HG03097 (cell line): ENCODE results near the gene PLIN5.
"Not testable (repeated sequence)": the region's sequence is repeated elsewhere in the genome, so short reads cannot be mapped to it uniquely, and the experiment has no call there.

Experiments used
- ATAC-seq: cut with Tn5 transposase; IDR thresholded peaks from one replicate; pipeline ENCODE4 v1.9.1; 2021; ENCODE audit not compliant: unreplicated experiment, low FRiP score

The PLIN5 gene

DNA sequence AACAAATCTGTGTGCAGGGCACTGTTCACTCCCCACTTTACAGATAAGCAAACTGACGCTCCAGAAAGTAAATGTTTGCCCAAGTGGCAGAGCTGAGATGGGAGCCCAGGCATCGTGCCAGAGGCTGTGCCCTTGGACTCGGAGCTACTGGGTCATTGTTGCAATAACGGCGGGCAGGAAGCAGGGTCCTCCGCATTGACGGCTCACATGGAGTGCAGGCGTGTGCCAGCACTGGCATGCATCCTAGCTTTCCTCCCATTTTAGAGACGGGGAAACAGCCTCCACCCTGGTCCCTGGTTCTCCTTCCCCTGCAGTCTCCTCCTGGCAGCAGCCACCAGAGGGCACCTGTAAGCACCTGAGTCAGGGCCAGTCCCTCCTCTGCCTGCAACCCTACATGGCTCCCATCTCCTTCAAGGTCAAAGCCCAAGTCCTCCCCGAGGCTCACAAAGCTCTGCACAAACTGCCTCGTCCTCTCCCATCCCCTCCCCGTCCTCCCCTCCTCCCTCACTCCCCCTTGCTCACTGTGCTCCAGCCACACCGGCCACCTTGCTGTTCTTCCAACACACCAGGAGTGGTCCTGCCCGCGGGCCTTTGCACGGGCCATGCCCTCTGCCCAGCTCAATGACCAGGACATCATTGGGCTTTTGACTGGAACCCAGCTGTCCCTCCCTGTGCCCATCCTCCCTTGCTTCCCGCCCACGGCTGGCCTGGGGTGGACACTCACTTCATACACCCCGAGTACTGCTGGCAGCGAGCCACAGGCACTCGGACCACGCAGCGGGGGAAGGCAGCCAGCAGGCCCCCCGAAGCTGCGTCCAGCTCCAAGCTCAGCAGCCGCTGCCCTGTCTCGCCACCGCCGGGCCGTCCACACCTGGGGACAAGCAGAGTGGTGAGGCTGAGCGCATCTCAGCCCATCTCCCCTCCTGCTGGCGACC lies 12.5 kb upstream of the PLIN5 start:
- ATAC-seq = no peak

DNA sequence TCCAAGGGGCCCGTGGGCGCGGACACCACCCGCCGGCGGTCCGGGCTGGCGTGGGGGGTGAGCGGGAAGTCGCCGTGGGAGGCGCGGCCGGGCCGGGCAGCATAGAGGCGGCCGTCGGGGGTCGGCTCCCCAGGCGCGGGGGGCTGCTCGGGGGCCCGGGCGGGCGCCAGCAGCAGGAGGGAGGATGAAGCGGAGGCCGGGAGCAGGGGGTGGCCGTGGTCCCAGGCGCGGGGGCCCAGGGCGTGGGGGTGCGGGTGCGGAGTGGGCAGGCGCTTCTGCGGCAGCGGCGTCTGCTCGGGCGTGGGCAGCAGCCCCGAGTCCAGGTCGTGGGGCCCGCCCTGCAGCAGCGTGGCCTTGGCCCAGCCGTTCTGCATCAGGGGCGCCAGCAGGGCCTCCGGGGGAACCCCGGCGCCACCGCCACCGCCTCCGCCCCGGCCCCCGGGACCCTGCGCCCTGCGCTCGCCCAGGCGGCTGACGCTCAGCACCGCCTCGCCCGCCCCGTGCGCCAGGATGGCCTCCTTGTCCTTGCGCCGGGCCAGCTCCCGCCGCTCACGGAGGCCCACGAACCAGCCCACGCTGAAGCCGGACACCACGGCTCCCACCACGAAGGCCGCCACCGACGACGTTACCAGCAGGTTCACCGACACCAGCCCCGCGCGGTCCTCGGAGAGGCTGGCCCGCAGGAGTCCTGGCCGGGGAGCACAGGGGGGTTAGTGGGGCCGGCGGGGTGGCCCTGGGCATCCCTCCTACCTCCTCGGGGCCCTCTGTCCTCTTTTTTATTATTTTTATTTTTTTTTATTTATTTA lies 9.0 kb upstream of the PLIN5 start:
- no peak for ATAC-seq

DNA sequence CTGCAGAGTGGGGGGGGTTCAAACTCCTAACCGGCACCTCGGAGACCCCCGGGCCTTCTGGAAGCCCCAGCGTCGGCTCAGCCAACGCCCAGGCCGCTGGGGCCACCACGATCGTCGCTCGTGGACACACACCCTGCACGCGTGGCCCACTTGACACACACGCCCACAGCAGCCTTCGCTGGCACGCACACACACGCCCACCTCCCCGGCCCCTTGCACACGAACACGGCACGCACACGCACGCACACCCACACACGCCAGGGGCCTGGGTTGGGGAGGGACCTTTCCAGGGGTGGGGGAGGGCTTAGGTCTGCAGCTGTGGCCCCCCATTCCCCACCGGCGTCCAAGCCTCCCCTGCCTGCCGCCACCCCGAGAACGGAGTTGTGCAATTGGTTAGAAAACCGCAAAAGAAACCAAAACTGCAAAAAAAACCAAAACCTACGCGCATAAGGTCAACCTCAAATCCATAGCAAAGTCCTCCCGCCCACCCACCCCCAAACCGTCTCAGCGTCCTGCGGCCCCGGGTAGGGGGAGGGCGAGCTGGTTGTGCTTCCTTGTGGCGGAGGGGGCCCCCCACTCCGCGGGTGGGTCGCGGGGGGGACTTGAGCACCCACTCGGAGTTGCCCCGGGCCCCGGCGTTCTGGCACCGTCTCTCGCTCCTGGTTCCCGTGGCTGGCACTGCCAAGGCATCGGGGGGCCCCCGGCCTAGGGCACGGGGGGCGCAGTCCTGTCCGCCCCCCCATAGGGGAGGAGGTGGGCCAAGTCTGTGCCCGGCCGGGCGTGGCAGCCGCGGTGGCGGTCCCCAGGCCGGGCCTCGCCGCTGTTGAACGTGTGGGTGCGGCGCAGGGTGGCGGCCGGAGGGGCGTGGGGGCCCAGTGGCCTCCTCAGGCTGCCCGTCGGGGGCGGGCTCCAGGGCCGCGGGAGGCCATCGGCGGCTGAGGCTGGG lies 8.1 kb upstream of the PLIN5 start:
- no peak for ATAC-seq

DNA sequence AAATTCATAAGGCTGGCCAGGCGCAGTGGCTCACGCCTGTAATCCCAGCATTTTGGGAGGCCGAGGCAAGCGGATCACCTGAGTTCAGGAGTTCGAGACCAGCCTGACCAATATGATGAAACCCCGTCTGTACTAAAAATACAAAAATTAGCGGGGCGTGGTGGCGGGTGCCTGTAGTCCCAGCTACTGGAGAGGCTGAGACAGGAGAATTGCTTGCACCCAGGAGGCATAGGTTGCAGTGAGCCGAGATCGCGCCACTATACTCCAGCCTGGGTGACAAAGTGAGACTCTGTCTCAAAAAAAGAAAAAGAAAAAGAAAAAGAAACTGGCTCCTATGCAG lies 6.8 kb upstream of the PLIN5 start:
- ATAC-seq = not testable (repeated sequence)

DNA sequence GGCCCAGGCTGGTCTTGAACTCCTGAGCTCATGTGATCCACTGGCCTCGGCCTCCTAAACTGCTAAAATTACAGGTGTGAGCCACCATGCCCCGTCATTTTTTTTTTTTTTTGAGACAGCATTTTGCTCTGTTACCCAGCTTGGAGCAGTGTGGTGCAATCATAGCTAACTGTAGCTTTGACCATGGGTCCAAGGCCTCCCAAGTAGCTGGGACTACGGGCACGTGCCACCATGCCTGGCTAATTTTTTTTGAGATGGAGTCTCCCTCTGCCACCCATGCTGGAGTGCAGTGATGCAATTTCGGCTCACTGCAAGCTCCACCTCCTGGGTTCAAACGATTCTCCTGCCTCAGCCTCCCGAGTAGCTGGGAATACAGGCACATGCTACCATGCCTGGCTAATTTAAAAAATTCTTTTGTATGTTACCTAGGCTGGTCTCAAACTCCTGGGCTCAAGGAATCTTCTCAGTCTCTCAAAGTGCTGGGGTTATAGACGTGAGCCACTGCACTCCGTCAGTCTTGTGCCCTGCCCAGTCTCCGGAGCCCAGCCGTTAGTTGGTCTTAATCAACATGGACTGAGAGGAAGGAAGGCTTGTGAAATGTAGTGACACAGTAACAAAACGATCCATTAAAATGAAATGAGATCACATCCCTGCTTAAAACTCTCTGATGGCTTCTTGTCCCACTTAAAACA lies 6.2 kb upstream of the PLIN5 start:
- no peak for ATAC-seq

DNA sequence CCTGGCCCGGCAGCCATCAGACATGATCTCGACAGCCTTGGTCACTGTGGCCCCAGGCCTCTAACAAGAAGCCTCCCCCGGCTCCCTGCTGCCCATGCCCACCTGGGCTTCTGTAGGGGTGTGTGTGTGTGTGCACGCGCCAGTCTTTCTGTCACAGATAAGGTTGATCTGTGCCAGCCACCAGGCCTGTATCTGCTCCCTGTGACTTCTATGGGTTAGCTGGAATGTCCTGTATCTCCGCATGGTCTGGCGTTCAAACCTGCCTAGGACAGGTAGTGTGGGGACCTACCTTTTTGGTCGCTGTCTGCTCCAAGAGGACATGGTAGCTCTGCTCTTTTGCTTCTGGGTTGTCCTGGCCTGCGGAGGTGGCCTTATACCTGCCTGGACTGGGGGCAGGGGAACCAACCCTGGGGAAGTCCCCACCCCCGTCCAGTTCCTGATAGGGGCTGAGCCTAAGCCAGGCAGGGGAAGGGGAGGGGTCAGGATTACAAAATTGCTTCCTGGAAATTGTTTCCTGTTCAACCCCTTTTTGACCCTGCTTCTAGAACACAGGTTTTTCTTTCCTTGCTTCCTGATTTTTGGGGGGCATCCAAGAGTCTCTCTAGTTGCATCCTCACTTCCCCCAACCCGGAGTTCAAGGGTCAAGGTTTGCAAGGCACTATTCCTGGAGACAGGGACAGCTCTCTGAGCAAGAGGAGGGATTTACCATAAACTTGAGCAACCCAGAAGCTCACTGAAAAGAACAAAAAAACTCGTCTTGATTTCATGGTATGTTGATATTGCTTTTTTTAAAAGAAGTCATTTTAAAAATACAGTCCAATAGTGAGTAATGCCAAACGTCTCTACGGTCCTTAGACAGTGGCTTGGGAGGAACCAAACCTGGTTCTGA lies 4.9 kb upstream of the PLIN5 start, which contains the start of gene LRG1:
Gene LRG1, minus strand, starts transcription at position 344 of the 889 bp plus-strand sequence. Its CDS starts 23 bp downstream, at position 321.
- ATAC-seq = no peak

DNA sequence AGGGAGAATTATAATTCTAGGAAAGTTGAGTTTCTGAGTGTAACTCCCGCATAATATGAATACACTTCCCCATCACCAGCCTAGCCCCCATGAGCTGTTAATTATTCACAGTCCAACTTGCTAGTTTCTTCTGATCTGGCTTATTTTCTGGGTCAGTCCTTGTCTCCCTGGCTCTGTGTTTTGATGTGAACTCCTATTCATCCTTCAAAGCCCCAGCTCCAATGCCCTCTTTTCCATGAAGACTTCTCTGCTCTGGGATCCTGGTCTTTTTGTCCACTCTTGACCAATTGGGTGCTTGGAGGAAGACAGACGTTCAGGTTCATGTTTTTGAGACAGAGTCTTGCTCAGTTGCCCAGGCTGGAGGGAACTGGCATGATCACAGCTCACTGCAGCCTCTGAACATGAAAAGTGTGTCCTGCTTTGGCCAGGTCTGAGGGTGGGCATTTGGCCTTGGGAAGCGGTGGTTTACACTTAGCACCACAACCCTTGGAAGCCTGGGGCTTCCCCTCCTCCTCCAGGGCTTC lies 4.2 kb upstream of the PLIN5 start:
- ATAC-seq = no peak

DNA sequence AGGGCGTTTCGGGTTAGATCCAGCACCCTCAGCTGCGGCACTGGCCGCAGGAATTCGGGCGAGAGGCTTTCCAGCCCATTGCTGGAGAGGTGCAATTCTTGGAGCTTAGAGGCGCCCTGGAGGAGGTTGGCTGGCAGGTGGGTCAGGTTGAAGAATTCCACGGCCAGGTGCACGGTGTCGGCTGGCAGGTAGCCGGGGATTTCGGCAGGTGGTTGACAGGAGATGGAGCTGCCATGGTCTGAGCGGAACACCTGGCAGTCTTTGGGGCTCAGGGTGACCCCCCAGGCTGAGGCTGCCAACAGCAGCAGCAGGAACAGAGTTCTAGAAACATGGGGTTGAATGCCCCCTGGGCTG lies 3.6 kb upstream of the PLIN5 start:
- no peak for ATAC-seq

DNA sequence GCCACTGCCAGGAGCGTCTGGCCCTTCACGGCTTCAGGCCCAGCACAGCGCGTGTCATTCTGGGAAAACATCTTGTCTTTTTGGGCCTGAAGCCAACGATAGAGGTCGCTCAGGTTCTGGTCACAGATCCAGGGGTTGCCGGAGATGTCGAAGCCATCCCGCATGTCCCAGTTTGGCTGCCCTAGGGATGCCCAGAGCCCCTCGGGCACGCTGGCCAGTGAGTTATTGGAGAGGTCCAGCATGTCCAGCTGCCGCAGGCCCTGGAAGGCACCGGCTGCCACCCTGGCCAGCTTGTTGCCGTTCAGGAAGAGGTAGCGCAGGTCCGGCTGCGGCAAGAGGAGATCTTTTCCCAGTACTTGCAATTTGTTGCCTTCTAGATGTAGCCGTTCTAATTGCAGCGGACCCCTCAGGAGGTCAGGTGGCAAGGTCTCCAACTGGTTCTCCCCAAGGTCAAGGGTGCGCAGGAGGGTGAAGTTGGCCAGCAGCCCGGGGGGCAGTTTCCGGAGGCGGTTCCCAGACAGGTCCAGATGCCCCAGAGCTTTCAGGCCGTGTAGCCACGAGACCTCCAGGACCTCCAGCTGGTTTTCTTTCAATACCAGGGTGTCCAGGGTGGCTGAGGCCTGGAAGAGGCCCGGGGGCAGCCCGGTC lies 3.1 kb upstream of the PLIN5 start:
- no peak for ATAC-seq

DNA sequence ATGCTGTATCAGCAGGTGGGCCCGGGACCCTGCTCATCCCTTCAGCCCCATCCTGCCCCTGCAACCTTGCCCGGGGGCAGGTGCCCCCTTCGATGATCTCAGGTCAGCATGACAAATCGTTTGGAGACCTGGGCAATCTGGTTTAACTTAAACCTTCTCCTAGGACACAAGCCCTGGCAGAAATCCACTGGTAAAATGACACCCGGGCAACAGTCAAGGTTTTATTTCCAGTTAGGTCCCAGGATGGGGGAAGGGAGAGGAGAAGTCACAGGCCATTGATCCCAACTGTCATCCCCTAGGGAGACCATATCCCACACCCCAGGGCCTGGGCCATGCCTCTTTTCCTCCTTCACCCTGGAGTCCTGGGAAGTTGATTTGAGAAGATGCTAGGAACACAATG lies 1.8 kb upstream of the PLIN5 start:
- no peak for ATAC-seq

DNA sequence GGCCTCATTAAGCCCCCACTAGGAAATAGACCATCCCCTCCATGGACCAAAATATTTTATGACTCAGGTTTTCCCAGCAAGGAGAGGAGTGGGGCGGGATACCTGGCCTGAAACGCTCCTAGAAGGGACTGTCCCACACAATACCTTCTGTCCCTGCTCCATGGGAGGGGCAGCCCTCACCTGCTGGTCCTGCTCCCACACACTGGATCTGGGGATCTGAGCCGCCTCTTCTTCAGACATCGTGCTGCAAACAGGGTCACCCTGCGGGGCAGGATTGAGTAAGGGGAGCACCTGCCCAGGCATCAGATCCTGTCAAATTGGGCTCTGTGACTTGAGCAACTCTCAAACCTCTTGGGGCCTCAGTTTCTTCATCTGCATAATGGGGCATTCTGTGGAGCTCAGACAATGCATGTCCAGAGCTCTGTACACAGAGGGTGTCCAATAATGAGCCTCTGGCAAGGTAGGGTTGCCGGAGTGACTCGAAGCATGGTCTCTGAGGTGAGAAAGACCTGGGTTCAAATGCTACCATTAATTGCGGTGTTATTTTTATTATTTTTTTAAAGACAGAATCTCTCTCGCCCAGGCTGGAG lies 1.1 kb downstream of the PLIN5 start:
- no peak for ATAC-seq

DNA sequence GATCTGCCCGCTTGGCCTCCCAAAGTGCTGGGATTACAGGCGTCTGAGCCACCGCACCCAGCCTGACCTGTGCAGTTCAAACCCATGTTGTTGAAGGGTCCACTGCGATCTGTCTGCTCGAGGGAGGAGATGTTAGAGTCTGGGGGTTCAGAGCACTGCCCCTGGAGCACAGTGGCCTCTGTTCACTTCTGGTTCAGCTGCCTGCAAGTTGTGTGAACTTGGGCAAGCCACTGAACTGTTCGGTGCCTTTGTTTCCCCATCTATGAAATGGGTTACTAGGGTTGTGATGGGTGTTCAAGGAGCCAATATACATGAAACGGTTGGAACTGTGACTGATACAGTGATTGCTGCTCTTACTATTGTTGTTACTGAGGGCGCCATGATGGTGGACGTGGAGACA lies 1.7 kb downstream of the PLIN5 start:
- no peak for ATAC-seq

DNA sequence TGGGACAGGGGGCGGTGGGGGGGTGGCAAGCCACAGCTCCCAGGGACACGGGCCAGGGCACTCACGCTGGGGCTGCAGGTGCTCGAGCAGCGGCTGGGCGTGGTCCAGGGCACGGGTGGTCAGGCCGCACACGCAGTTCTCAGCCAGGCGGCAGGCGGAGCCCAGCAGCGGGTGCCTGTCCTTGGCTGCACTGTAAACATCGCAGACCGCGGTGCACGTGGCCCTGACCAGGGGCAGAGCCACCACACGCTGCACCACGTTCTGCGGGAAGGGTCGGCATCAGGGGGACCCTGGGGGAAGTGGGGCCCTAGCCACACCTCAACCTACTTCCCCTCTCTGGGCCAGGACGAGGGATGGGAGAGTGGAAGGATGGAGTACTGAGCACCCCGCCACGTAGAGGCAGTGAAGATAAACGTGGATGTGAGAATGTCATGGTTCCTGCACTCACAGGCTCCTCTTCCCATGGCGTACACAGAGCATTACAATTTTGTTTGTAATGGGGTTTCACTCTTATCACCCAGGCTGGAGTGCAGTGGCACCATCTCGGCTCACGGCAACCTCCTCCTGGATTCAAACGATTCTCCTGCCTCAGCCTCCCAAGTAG lies 3.4 kb downstream of the PLIN5 start:
- ATAC-seq = no peak

DNA sequence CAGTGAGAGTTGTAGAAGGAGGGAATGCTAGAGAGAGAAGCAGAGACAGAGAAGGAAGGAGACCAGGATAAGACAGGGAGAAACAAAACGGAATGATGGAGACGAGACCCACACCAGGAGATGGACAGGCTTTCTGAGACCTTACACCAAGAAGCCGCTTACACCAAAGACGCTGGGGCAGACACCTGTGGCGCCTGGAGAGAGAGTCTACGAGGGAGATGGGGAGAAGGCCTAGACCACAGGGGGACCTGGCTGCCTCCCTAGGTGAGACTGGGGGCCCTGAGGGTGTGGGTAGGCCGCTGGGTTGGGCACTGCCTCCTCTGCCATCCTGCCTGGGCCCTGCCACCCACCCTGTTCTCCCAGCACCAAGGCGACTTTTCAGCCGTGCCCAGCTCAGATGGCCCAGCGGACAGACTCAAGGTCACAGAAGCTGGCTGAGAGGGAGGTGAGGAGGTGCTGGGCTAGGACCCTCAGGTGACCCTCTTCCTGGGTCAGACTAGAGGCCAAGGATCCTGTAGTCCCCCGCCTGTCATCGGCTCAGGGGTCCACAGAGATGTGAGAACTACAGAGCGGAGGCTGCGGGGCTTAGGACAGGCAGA lies 5.0 kb downstream of the PLIN5 start:
- no peak for ATAC-seq

DNA sequence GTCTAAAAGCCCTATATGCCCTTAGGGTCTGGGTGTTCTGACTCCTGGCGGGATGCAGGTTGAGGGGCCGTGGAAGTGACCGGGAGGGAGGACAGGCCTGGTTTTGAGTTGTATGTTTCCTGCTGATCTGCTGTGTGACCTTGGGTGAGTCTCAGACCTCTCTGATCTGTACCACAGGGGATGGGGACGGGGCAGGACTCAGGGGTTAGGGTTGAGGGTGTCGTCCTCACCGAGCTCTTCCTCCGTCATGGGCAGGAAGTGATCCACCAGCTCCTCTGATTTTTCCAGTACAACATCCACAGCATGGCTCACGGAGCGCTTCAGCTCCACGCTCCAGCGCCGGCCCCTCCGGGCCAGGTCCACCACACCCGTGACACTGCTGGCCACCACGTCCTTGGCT lies 6.2 kb downstream of the PLIN5 start:
- ATAC-seq = no peak

DNA sequence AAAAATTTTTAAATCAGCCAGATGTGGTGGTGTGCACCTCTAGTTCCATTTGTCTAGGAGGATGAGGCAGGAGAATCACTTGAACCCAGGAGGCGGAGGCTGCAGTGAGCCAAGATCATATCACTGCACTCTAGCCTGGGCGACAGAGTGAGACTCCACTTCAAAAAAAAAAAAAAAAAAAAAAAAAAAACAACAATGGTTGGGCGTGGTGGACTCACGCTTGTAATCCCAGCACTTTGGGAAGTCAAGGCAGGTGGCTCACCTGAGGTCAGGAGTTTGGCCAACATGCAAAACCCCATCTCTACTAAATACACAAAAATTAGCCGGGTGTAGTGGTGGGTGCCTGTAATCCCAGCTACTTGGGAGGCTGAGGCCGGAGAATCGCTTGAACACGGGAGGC lies 7.6 kb downstream of the PLIN5 start:
- ATAC-seq = not testable (repeated sequence)

DNA sequence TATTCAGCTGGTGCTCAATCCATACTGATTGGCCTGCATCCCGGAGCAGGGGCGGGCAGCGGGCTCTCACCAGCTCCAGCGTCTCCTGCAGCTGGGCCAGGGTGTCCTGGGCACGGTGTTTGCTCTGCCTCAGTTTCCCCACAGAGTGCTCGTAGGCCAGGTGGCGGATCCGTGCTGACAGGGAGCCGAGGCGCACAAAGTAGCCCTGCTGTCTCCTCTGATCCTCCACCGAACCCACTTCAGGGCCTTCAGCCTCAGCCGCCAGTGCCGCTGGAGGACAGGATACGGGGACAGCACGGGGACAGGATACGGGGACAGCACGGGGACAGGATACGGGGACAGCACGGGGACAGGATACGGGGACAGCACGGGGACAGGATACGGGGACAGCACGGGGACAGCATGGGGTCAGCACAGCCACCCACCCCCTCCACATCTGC lies 9.4 kb downstream of the PLIN5 start:
- ATAC-seq = no peak
